Measurements from ENCODE around the gene ACAT2.

The ACAT2 gene

GRCh38 chr6:159808647-159809046 lies 46.8 kb downstream of the ACAT2 start (continued):
- TF ChIP-seq ZNF362 (tag by site-specific recombination; IDR thresholded peaks at IDR 0.05) (no peak), ZNF292 (tag by site-specific recombination; IDR thresholded peaks at IDR 0.05; ENCODE audit: borderline replicate concordance, low read depth) (no peak), ZNF558 (tag by site-specific recombination; IDR thresholded peaks at IDR 0.05) (no peak), OSR2 (tag by site-specific recombination; IDR thresholded peaks at IDR 0.05) (no peak)

GRCh38 chr6:159809149-159809548 lies 47.3 kb downstream of the ACAT2 start:
- H3K27ac ChIP-seq (ENCODE audit: extremely low read depth, low read depth, low read length): no peak overlapping the region
- H3K4me3 ChIP-seq (ENCODE audit: low read depth, low read length): no peak overlapping the region
- CTCF ChIA-PET: no interaction called here
- peaks cover 4% of the 10 kb centered on the region for H3K4me1 ChIP-seq (ENCODE audit: control insufficient read depth, insufficient read depth, low read length)
- no peaks in the 10 kb centered on the region for H3K9me3 ChIP-seq (ENCODE audit: control insufficient read depth, insufficient read depth, low read depth, low read length)
- no peak for TF ChIP-seq PRDM1 (tag by site-specific recombination; IDR thresholded peaks at IDR 0.05)
- no peak for TF ChIP-seq ZNF518A (tag by site-specific recombination; conservative IDR thresholded peaks at IDR 0.05; ENCODE audit: low read depth)
- TF ChIP-seq ZNF777 (tag by site-specific recombination; IDR thresholded peaks at IDR 0.05; ENCODE audit: borderline replicate concordance): no peak
- no peak for TF ChIP-seq ZFP41 (tag by site-specific recombination; IDR thresholded peaks at IDR 0.05; ENCODE audit: borderline replicate concordance)
- no peak for TF ChIP-seq ZFP3 (tag by site-specific recombination; IDR thresholded peaks at IDR 0.05; ENCODE audit: low read depth)
- no peak for TF ChIP-seq ZNF645 (tag by site-specific recombination; IDR thresholded peaks at IDR 0.05)
- TF ChIP-seq ZNF37A (tag by site-specific recombination; IDR thresholded peaks at IDR 0.05): no peak
- TF ChIP-seq ZNF16 (tag by site-specific recombination; IDR thresholded peaks at IDR 0.05; ENCODE audit: low read depth): no peak
- TF ChIP-seq ZNF140 (tag by site-specific recombination; IDR thresholded peaks at IDR 0.05): no peak
- TF ChIP-seq ZNF548 (tag by site-specific recombination; IDR thresholded peaks at IDR 0.05): no peak
- TF ChIP-seq EGR2 (tag by site-specific recombination; IDR thresholded peaks at IDR 0.05; ENCODE audit: low read depth): no peak
- no peak for TF ChIP-seq KLF8 (tag by site-specific recombination; IDR thresholded peaks at IDR 0.05)
- TF ChIP-seq ZNF660 (tag by site-specific recombination; IDR thresholded peaks at IDR 0.05): no peak
- no peak for TF ChIP-seq ZNF670 (tag by site-specific recombination; IDR thresholded peaks at IDR 0.05; ENCODE audit: low read depth)
- no peak for TF ChIP-seq ZNF354C (tag by site-specific recombination; IDR thresholded peaks at IDR 0.05; ENCODE audit: borderline replicate concordance, low read depth)
- TF ChIP-seq ZNF449 (tag by site-specific recombination; IDR thresholded peaks at IDR 0.05): no peak
- TF ChIP-seq ZNF549 (tag by site-specific recombination; IDR thresholded peaks at IDR 0.05): no peak
- no peaks in the 10 kb centered on the region for H3K36me3 ChIP-seq (ENCODE audit: control insufficient read depth in 2 of 2, insufficient read depth in 1 of 2, low read length in 2 of 2)
- POLR2A ChIA-PET: interaction anchor here (5.7 kb wide), 1 partner anchor 19 kb away, joined by 47 read pairs; the partner anchor contains the start of genes MRPL18 and TCP1
